ENCODE measurements around the gene TMEM178B.

Gene TMEM178B

DNA sequence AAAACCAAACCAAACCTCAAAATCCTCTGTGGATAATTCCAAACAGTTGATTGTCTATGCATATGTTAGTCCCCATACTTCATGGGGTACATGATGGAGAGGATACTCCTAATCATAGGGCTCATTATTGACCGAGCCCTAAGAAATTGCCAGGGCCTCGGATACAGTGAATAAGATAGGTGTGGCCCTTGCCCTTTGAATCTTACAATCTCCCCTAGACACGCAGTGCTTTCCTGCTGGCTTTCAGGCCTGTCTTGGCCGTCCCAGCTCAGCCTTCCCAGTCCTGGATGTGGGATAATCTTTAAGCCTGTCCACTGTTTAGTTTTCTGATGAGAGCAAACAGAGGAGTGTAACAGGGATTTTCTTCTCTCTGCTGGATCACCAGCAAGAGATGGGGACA, 161.8 kb downstream of the TMEM178B start:
- in situ Hi-C loops (cut with MboI; ENCODE audit: low sequenced_read_pairs, unreplicated experiment), result no loop called here
- TF ChIP-seq, protein P1, sequence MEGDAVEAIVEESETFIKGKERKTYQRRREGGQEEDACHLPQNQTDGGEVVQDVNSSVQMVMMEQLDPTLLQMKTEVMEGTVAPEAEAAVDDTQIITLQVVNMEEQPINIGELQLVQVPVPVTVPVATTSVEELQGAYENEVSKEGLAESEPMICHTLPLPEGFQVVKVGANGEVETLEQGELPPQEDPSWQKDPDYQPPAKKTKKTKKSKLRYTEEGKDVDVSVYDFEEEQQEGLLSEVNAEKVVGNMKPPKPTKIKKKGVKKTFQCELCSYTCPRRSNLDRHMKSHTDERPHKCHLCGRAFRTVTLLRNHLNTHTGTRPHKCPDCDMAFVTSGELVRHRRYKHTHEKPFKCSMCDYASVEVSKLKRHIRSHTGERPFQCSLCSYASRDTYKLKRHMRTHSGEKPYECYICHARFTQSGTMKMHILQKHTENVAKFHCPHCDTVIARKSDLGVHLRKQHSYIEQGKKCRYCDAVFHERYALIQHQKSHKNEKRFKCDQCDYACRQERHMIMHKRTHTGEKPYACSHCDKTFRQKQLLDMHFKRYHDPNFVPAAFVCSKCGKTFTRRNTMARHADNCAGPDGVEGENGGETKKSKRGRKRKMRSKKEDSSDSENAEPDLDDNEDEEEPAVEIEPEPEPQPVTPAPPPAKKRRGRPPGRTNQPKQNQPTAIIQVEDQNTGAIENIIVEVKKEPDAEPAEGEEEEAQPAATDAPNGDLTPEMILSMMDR (IDR thresholded peaks at IDR 0.05; ENCODE audit: borderline replicate concordance, control extremely low read depth, extremely low read depth, insufficient read depth, missing control alignments), result no peak
- no peak for DNase-seq (ENCODE audit: low spot score)

DNA sequence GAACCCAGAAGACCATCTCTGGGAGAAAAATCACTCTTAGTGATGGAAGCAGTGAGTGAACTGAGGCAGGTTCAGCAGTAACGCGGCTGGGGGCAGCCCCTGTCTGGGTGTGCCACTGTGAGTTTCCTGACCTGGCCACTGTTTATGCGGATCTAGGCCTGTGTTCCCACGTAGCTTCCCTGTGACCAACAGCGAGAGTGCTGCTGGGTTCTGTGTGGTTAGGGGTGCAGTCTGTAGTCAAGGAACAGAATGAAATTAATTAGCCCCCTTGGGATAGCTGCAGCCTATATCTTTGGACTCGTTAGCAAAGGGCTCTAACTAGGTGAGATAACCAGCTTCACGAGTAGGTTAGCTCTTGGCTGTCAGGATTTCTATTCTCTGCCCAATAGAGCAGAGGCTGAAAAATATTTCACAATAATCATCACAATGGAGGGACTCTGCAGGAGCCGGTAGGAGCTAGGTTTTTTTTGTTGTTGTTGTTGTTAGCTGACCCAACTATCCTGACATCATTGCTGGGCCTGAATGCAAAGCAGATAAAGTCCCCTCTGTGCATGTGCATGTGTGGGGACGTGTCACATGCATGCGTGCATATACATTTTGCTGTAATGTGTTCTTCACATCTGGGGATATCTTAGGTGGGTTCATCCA, 164.9 kb downstream of the TMEM178B start:
- TF ChIP-seq, protein P1 (IDR thresholded peaks at IDR 0.05; ENCODE audit: borderline replicate concordance, control extremely low read depth, extremely low read depth, insufficient read depth, missing control alignments), result no peak
- no peak for DNase-seq (ENCODE audit: low spot score)
- in situ Hi-C loops (cut with MboI; ENCODE audit: low sequenced_read_pairs, unreplicated experiment), result no loop called here

DNA sequence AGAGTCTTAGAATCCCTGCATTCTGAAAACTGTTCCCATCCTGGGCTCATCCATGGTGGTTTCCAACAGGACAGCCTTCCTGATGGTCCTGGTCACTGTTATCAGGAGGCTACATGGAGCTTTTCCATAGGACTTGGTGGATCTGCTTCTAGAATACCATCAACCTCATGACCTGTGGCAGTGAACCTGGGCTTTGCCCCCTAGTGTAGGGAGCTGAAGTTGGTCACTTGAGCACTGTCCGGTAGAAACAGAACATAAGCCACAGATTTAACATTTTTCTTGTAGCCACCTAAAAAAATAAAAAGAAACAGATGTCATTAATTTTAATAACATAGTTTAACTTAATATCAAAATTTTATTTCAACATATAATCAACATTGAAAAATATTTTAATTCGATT, 165.8 kb downstream of the TMEM178B start:
- no peak for DNase-seq (ENCODE audit: low spot score)
- TF ChIP-seq, protein P1 (IDR thresholded peaks at IDR 0.05; ENCODE audit: borderline replicate concordance, control extremely low read depth, extremely low read depth, insufficient read depth, missing control alignments), result no peak
- in situ Hi-C loops (cut with MboI; ENCODE audit: low sequenced_read_pairs, unreplicated experiment), result no loop called here

DNA sequence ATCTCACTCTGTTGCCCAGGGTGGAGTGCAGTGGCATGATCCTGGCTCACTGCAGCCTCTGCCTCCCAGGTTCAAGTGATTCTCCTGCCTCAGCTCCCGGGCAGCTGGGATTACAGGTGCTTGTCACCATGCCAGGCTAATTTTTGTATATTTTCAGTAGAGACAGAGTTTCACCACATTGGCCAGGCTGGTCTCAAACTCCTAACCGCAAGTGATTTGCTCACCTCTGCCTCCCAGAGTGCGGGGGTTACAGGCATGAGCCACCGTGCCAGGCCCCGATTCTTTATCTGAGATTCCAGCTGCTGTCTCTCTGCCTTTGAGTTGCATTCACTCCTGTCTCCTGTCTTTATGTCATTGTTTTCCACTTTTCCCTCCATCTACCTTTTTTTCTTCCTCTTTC, 168.7 kb downstream of the TMEM178B start:
- TF ChIP-seq, protein P1 (IDR thresholded peaks at IDR 0.05; ENCODE audit: borderline replicate concordance, control extremely low read depth, extremely low read depth, insufficient read depth, missing control alignments), result no peak
- in situ Hi-C loops (cut with MboI; ENCODE audit: low sequenced_read_pairs, unreplicated experiment), result no loop called here
- DNase-seq (ENCODE audit: low spot score), result no peak

DNA sequence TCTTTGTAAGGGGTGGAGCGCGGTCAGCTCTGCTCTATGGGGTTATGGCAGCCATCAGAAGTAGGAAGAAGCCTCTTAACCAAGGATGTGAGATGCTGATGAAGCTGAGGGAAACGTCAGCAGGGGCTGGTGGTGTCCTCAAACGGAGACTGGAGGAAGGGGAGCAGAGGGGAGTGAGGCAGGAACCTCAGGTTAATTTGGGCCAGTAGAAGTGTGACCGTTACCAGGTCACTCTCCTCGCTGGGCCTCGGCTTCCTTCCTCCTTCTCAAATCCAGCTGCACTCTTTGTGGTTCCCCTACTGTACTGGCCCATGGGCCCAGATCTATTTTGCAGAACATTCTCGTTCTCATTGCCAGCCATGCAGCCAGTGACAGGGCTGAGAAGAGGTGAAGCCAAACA, 169.5 kb downstream of the TMEM178B start:
- TF ChIP-seq, protein P1 (IDR thresholded peaks at IDR 0.05; ENCODE audit: borderline replicate concordance, control extremely low read depth, extremely low read depth, insufficient read depth, missing control alignments), result no peak
- DNase-seq (ENCODE audit: low spot score), result no peak
- in situ Hi-C loops (cut with MboI; ENCODE audit: low sequenced_read_pairs, unreplicated experiment), result no loop called here

DNA sequence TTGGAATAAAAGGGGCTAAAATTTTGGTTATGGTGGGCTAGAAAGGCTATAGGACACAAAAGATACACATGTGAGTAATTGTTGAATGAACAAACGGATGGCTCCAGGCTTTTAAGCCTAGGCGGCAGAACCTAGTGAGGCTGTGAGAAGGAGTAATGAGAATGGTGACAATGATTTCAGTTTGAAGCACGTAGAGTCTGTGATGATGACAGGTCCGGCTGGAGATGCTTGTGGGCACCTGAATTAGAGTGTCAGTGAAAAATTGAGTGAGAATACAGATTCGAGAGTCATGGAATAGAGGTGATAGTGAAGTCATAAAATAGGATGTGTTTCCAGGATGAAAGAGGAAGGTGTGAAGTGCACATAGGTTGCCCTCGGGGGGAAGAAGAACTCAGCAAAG, 170.6 kb downstream of the TMEM178B start:
- TF ChIP-seq, protein P1 (IDR thresholded peaks at IDR 0.05; ENCODE audit: borderline replicate concordance, control extremely low read depth, extremely low read depth, insufficient read depth, missing control alignments), result no peak
- DNase-seq (ENCODE audit: low spot score), result no peak

More for the DNA sequence above, 170.6 kb downstream of the TMEM178B start:
- in situ Hi-C loops (cut with MboI; ENCODE audit: low sequenced_read_pairs, unreplicated experiment), result no loop called here

Measured in GM13976 (cell line).